Mucosa of descending colon (tissue), 3 donors: Measurements from ENCODE around the gene GMDS. TPM values are rescaled to one million over a fixed set of nuclear protein-coding genes. Genes with fewer than 3 reads are reported as not detected.
"Not testable (repeated sequence)": the region's sequence is repeated elsewhere in the genome, so short reads cannot be mapped to it uniquely, and the experiment has no call there.

Experiments used
- ATAC-seq: fragments of 200-7000 bp; cut with Tn5 transposase; one replicate; pipeline ENCODE4 v1.9.1; 2020; ENCODE audit warnings: mild to moderate bottlenecking, moderate library complexity
- DNase-seq, 3 donors: peaks; one replicate each; pipeline ENCODE4 v3.0.0-alpha.2; 2020
- H3K36me3 ChIP-seq: fragments of 200-600 bp; one replicate; pipeline ENCODE4 v1.8.0; 2021; ENCODE audit warnings: low read depth, mild to moderate bottlenecking
- H3K4me1 ChIP-seq: fragments of 200-600 bp; one replicate; pipeline ENCODE4 v1.8.0; 2021; ENCODE audit warnings: low read depth, mild to moderate bottlenecking
- H3K4me3 ChIP-seq: fragments of 200-600 bp; one replicate; pipeline ENCODE4 v1.8.0; 2021; ENCODE audit warnings: mild to moderate bottlenecking
- H3K9me3 ChIP-seq: fragments of 200-600 bp; one replicate; pipeline ENCODE4 v1.8.0; 2021; ENCODE audit warnings: mild to moderate bottlenecking
- intact Hi-C, 2 donors: fragments of 100-400 bp; cut with DNase I in 1 of 2; cut with micrococcal nuclease in 1 of 2; formaldehyde crosslinking; loops; one replicate each; pipeline versions ENCODE4 v1.11.0 to v1.11.1; 2022; cut with DNase I, micrococcal nuclease
- total RNA-seq, 3 donors: library from RNA; stranded (reverse); fragmentation: NEBNext Ultra II Directional in 2 of 3; extraction: Animal tissue kit (Norgen Biotek cat#: 25700) in 2 of 3; gene quantifications; one replicate each; pipeline versions ENCODE4 v1.2.1 to v1.2.4, GENCODE V29; 2021 to 2023
- TF ChIP-seq, protein P1 (sequence below): fragments of 200-600 bp; IDR thresholded peaks from one replicate; pipeline ENCODE4 v1.8.0; 2022; ENCODE audit warnings: antibody characterized with exemption, mild to moderate bottlenecking
- donor health status: DM: no; HTN: no; CAD: no; lungs with moderate emphysema.
- donor health status: DM: no; HTN: no; CAD: no.
- donor health status: DM: no; HTN: yes; CAD: no.

GMDS gene
- total RNA-seq, 3 donors from 2014 or later, result 68.0 to 228 (median 135) TPM

DNA sequence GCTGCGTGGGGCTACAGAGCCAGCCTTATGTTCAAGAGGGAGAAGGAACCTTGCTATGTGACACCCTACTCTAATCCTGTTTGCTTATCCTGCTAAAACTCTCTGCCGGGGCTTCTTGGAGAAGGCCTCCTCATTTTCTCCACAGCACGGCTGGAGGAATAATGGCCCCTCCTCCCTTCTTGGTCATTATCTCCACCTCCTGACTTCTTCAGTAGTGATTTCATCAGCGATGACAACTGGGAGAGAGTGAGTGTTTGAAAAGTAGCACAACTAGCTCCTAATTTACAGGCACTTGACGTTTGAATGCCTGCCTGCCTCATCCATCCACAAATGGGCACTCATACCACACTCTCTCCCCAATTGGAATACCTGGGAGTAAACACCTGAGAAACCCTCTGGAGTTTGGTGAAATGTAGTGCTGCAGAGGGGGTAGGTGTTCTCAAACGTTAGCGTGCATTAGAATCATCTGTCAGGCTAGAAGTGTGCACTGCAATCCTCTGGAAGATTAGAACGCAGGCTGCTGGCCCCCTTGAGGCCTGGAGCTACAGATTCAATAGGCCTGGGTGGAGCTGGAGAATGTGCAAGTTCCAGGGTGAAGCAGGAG, 487.2 kb downstream of the GMDS start:
- intact Hi-C loops, result no loop called here
- no peak for DNase-seq
- TF ChIP-seq, protein P1, sequence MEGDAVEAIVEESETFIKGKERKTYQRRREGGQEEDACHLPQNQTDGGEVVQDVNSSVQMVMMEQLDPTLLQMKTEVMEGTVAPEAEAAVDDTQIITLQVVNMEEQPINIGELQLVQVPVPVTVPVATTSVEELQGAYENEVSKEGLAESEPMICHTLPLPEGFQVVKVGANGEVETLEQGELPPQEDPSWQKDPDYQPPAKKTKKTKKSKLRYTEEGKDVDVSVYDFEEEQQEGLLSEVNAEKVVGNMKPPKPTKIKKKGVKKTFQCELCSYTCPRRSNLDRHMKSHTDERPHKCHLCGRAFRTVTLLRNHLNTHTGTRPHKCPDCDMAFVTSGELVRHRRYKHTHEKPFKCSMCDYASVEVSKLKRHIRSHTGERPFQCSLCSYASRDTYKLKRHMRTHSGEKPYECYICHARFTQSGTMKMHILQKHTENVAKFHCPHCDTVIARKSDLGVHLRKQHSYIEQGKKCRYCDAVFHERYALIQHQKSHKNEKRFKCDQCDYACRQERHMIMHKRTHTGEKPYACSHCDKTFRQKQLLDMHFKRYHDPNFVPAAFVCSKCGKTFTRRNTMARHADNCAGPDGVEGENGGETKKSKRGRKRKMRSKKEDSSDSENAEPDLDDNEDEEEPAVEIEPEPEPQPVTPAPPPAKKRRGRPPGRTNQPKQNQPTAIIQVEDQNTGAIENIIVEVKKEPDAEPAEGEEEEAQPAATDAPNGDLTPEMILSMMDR, result no peak
- no peak for ATAC-seq
- Histone ChIP-seq H3K4me3 (no peak overlapping the region), H3K4me1 (peaks cover 5% of the 10 kb centered on the region), H3K36me3 (no peaks in the 10 kb centered on the region), H3K9me3 (no peaks in the 10 kb centered on the region)

DNA sequence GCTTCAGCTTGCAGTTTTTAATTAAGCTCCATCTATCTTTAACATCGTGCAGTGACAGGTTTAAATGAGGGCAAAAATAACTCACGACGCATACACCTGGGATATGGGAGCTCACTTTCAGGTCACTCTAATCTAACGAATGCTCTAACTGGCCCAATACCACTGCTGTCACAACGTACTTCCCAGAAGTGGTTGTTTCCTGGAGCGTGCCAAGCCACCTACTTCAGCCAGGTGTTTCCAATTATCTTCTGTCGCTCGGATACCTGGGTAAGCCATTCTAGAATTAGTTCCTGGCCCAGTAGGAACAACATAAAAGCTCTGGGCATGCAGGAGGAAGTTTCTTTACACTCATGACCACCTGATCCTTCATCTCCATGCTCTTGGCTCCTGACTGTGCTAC, 488.3 kb downstream of the GMDS start:
- H3K9me3 ChIP-seq, result no peaks in the 10 kb centered on the region
- TF ChIP-seq, protein P1, result no peak
- no peak overlapping the region for H3K4me3 ChIP-seq
- ATAC-seq (peak; percentile 57), DNase-seq (no peak)
- intact Hi-C loops, result no loop called here
- no peaks in the 10 kb centered on the region for H3K36me3 ChIP-seq
- H3K4me1 ChIP-seq, result peaks cover 5% of the 10 kb centered on the region

DNA sequence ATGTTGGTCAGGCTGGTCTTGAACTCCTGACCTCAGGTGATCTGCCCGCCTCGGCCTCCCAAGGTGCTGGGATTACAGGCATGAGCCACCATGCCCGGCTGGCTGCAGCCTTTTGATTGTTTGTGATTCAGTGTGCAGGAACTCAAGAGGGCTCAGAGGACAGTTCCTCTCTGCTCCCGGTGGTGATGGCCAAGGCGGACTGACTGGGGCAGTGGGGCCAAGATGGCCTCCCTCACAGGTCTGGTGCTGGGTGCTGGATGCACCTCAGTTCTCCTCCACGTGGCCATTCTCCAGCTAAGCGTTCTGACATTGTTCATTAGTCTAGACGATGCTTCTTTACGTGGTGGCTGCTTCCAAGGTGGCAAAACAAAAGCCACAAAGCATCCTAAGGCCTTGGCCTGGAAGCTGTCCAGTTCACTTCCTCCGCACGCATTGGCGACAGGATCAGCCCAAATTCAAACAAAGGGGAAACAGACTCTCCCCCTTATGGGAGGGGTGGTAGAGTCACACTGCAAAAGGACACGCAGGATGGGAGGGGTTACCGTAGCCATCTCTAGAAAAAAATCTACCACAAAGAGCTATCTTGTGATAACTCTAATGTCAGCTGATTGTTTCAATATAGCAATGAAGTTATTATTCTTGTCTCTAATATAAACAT, 488.8 kb downstream of the GMDS start:
- intact Hi-C loops, result no loop called here
- Histone ChIP-seq H3K9me3 (no peaks in the 10 kb centered on the region), H3K36me3 (no peaks in the 10 kb centered on the region), H3K4me3 (no peak overlapping the region), H3K4me1 (peaks cover under 1% of the 10 kb centered on the region)
- DNase-seq (no peak), ATAC-seq (no peak)
- TF ChIP-seq, protein P1, result no peak

DNA sequence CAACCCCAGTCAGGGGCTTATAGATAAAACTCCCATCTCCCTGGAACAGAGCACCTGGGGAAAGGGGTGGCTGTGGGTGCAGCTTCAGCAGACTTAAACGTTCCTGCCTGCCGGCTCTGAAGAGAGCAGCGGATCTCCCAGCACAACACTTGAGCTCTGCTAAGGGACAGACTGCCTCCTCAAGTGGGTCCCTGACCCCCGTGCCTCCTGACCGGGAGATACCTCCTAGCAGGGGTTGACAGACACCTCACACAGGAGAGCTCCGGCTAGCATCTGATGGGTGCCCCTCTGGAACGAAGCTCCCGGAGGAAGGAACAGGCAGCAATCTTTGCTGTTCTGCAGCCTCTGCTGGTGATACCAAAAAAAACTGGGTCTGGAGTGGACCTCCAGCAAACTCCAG, 494.3 kb downstream of the GMDS start:
- DNase-seq, H3K4me1 ChIP-seq, H3K9me3 ChIP-seq, H3K4me3 ChIP-seq, intact Hi-C loops, H3K36me3 ChIP-seq, ATAC-seq: not testable (repeated sequence)

DNA sequence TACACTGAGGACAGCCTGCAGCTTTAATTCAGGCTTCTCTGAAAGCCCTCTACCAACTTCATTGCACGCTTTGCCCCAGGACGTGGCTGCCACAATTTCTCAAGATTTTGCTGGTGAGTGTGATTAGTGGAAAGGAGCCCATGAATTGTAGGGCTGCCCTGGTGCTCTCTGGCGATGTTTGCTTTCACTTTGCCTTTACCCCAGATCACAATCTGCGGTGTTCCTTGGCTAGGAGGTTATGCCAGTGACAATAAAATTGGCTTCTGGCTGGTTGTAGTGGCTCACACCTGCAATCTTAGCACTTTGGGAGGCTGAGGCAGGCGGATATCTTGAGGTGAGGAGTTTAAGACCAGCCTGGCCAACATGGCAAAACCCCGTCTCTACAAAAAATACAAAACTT, 496.4 kb downstream of the GMDS start:
- Histone ChIP-seq H3K4me3 (no peak overlapping the region), H3K36me3 (no peaks in the 10 kb centered on the region), H3K4me1 (no peaks in the 10 kb centered on the region), H3K9me3 (no peaks in the 10 kb centered on the region)
- intact Hi-C loops, result no loop called here
- DNase-seq, result peak in 2 of 3 donors; percentile 40 to 49
- ATAC-seq, result peak; percentile 96
- TF ChIP-seq, protein P1, result no peak

DNA sequence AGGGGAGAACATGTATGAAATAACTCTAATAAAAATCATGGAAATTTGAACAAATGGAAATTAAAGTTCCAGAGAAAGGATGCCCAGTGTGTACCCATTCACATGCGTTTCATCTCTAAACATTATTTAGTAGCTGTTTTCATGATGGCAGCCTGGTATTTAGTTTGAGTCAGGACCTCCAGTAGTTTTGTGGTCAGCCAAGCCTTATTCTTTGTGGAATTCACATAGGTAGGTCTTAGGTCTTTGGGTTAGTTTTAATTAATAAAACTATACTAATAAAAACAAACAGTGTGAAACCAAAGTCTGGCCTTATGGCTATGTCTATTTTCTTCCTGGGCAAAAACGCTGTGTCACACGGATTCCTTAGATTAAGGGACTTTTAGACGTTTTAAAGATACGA, 497.9 kb downstream of the GMDS start:
- TF ChIP-seq, protein P1, result no peak
- intact Hi-C loops, result no loop called here
- Histone ChIP-seq H3K9me3 (no peaks in the 10 kb centered on the region), H3K4me1 (no peaks in the 10 kb centered on the region), H3K4me3 (no peak overlapping the region), H3K36me3 (no peaks in the 10 kb centered on the region)
- no peak for DNase-seq
- ATAC-seq, result no peak
